Epithelial cell of esophagus (primary cell): ENCODE data around the gene MOSPD2.
A peak's percentile ranks its signal among the peaks of the same experiment; 100 is the strongest.

Experiments
- DNase-seq: peaks from one replicate; pipeline ENCODE4 v3.0.0; 2010; ENCODE audit warnings: low read depth
- H3K4me3 ChIP-seq: 2 replicates; pipeline ENCODE4 v1.5.1; 2011; ENCODE audit warnings: mild to moderate bottlenecking, low read length, control low read depth
- TF ChIP-seq, protein P1 (sequence below): IDR thresholded peaks from 2 replicates; pipeline ENCODE4 v1.5.1; 2011; ENCODE audit warnings: low read depth, mild to moderate bottlenecking, low read length, control low read depth, inconsistent platforms; ENCODE audit not compliant: insufficient read depth; ENCODE audit errors: missing control alignments

Gene MOSPD2

DNA sequence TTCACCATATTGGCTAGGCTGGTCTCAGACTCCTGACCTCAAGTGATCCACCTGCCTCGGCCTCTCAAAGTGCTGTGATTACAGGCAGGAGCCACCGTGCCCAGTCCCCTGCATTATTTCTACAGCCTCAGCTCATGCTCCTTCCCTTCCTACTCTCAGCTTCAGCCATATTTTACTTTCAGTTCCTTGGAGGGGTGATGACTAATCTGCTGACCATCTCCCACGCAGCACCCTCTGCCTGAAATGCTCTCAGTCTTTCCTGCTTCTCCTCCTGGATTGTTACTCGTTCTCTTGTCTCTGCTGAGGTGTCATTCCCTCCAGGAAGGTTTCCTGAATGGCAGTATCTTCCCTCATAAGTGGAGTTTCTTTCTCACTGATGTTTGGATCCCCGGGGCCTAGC is 63.3 kb downstream of the MOSPD2 start:
- TF ChIP-seq, protein P1, sequence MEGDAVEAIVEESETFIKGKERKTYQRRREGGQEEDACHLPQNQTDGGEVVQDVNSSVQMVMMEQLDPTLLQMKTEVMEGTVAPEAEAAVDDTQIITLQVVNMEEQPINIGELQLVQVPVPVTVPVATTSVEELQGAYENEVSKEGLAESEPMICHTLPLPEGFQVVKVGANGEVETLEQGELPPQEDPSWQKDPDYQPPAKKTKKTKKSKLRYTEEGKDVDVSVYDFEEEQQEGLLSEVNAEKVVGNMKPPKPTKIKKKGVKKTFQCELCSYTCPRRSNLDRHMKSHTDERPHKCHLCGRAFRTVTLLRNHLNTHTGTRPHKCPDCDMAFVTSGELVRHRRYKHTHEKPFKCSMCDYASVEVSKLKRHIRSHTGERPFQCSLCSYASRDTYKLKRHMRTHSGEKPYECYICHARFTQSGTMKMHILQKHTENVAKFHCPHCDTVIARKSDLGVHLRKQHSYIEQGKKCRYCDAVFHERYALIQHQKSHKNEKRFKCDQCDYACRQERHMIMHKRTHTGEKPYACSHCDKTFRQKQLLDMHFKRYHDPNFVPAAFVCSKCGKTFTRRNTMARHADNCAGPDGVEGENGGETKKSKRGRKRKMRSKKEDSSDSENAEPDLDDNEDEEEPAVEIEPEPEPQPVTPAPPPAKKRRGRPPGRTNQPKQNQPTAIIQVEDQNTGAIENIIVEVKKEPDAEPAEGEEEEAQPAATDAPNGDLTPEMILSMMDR: no peak
- peak; percentile 63 for DNase-seq
- no peak overlapping the region for H3K4me3 ChIP-seq

DNA sequence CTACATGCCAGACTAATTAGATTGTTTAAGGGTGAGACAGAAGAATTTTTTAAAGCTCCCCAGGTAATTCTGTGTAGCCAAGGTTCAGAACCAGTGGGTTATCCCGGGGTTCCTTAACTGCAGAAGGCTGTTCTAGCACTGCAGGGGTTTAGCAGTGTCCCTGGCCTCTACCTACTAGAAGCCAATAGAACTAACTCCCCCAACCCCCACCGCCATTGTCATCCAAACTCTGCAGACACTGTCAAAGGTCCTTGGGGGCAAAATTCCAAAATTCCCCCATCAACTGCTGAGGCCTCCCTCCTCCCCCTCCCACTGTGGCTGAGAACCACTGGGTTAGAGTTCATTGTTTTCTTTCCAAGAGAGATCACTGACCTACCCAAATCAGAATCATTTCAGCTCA is 66.4 kb downstream of the MOSPD2 start:
- no peak overlapping the region for H3K4me3 ChIP-seq
- no peak for DNase-seq

DNA sequence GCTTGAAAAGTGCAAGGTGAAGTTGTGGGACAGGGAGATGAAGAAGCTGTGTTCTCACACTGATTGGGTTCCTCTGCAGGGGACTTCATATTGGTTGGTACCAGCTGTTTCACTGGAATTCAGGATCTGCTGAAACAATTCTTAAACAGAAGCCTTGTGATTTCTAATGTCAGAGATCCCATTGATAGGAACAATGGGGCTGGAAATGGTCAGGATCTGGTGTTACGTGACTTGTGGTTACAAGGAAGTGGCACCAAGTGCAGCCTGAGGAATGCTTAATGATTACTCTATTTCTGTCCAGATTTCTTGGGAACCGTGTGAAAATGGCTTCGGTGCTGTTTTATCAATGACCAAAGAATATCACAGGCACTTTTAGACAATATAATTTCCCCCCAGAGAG is 68.1 kb downstream of the MOSPD2 start:
- DNase-seq: no peak
- no peak overlapping the region for H3K4me3 ChIP-seq
- TF ChIP-seq, protein P1: no peak

More for the DNA sequence above, 66.4 kb downstream of the MOSPD2 start:
- TF ChIP-seq, protein P1: no peak

DNA sequence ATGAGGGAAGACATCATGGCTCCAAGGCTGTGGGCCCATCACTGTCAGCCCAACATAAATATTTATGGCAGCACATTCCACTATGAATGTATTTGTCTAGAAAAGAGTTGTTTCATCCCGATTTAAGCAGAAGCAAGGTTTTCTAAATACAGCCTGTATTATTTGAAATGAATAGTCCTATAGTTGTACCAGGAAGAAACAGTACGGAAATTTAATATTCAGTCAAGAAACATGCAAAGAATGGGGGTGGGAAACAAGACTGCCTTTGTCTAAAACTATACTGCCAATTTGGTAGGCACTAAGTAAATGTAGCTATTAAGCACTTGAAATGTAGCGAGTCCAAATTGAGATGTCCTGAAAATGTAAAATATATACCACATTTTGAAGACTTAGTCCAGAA is 69.1 kb downstream of the MOSPD2 start:
- TF ChIP-seq, protein P1: no peak
- no peak for DNase-seq
- no peak overlapping the region for H3K4me3 ChIP-seq

DNA sequence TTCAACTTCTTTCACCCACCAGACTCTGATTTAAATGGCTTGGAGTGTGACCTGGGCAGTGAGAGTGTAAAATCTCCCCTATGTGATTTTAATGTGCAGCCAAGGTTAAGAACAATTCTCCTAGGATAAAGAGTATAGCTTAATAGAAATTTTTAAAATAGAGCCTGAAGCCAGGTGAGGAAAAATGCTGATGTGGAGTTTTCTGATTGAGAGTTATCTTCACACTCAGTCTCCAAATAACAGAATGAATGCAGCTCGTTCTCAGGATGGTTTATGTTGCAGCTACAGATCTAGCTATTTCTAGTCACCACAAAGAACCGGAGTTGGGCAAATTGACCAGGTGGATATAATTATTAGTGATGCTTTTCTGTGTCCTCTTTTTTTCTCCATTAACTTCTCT is 70.7 kb downstream of the MOSPD2 start:
- TF ChIP-seq, protein P1: no peak
- no peak for DNase-seq
- H3K4me3 ChIP-seq: no peak overlapping the region

DNA sequence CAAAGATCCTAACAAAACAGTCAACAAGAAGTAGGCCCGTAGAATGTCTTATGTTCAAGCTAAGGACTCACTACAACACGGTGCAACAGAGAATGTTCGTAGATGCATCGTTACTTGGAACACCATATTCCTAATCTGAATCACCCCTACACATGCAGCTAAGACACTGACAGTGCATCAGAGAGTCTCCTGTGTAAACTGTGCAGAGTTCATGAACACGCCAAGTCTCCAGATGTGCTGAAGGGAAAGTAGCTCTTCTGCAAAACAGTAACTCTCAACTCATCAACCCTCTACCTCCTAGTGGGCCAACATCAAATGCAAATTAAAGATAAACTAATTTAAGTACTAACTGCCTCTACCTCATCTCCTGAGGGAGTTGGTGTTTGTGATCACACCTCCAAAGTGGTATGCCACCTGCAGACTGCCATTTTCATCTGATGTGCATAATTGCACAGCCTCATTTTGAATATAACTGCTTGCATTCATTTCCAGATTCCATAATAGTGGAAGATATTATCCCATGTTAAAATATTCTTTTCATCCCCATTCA is 73.5 kb downstream of the MOSPD2 start:
- TF ChIP-seq, protein P1: no peak
- DNase-seq: no peak
- H3K4me3 ChIP-seq: no peak overlapping the region

DNA sequence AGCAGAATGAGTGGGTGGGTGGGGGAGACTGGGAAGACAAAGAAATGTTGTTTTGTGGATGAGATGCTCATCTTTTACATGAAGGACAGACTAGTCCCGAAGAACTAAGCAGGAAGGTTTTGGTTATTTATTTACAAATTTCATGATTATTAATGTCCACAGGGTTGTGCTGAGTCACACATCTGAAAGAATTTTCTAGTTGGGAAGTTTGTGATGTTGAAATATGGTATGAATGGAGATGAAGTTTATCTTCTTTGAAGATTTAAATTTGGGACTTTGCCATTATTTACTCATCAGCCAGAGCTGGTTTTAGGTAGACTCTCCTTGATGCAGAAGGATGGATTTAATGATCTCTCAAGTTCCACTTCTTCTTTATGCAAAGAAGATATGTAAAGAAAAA is 75.5 kb downstream of the MOSPD2 start:
- DNase-seq: peak; percentile 19

More for the DNA sequence above, 75.5 kb downstream of the MOSPD2 start:
- H3K4me3 ChIP-seq: no peak overlapping the region
- TF ChIP-seq, protein P1: no peak
